Stimulated activated memory B cell treated with anti-CD40 and anti-IgM and Interleukin-4, amounts not matched to agents 10 μg/mL and 1 μg/mL and 100 μg/mL, for 72 hours (primary cell): Measurements from ENCODE around the gene CPT1A.

ENCODE experiments used
- ATAC-seq: fragments of 150-1000 bp; cut with Tn5 transposase; 2 replicates; pipeline ENCODE4 v1.10.0; 2021
- H3K27ac Mint-ChIP-seq: one replicate; pipeline ENCODE4 v1.8.0; 2022; ENCODE audit warnings: mild to moderate bottlenecking, mixed read lengths
- H3K27me3 Mint-ChIP-seq: one replicate; pipeline ENCODE4 v1.8.0; 2022; ENCODE audit warnings: mixed read lengths
- H3K36me3 Mint-ChIP-seq: one replicate; pipeline ENCODE4 v1.8.0; 2022; ENCODE audit warnings: mixed read lengths
- H3K4me1 Mint-ChIP-seq: one replicate; pipeline ENCODE4 v1.8.0; 2022; ENCODE audit warnings: mixed read lengths
- H3K4me3 Mint-ChIP-seq: one replicate; pipeline ENCODE4 v1.8.0; 2022; ENCODE audit warnings: mild to moderate bottlenecking, moderate library complexity, mixed read lengths
- H3K9me3 Mint-ChIP-seq: one replicate; pipeline ENCODE4 v1.8.0; 2022; ENCODE audit warnings: mixed read lengths

Gene CPT1A

DNA sequence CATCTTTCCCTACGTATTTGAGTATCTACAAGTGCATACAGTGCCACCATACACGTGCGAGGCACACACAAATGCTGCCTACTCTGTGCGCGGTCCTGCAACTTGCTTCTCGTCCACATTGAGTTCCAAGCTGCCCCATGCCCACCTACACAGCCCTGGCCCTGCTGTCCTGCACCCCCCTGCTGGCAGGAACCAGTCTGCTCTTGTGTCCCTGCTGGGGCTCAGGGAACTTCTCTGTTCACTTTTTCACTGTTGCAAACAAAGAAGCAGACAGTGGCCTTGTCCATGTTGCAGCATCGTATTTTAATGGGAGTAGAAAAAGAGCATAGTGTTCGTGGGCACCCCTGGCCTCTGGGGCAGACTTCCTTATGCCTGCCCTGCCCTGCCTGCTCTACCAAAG lies 14.0 kb downstream of the CPT1A start:
- Mint-ChIP-seq H3K9me3 (no peaks in the 10 kb centered on the region), H3K27ac (peak overlapping the region; percentile 83), H3K4me3 (no peak overlapping the region), H3K27me3 (no peaks in the 10 kb centered on the region), H3K4me1 (peaks cover 47% of the 10 kb centered on the region), H3K36me3 (peaks cover 18% of the 10 kb centered on the region)
- no peak for ATAC-seq

DNA sequence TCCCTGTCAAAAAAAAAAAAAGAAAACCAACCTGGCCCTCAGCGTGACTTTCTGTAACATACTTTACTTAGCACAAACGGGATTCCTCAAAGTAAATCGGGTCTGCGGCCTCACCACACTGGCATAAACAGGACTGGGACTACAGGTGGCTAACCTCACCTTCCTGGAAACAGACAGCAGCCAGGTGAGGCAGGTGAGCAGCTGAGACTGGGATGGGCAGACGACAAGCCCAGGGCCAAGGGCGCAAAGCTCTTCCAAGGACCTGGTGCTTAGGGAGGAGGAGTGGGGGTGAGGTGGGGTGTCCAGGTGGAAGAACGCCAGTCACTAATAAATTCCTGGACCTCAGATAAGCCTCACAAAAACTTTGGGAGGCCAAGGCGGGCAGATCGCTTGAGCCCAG lies 15.0 kb downstream of the CPT1A start:
- Mint-ChIP-seq H3K36me3 (peaks cover 18% of the 10 kb centered on the region), H3K4me1 (peaks cover 47% of the 10 kb centered on the region), H3K27ac (no peak overlapping the region), H3K4me3 (no peak overlapping the region), H3K27me3 (no peaks in the 10 kb centered on the region), H3K9me3 (no peaks in the 10 kb centered on the region)
- no peak for ATAC-seq

DNA sequence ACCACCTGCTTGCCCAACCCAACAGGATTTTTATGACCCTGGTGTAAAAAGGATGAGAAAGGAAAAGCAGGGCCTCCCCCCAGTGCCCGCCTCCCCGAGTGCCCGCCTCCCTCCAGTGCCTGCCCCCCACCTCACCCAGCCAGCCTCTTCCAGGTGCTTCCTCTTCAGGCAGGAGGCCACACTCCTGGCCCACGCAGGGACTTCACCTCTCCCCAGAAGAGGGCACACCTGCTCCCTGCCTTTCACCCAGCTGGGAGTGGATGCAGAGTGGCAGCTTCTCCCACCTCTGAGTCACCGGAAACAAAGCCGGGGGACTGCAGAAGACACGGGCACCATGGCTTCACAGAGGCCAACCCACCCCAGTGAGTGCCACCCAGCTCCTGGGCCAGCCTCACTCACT lies 16.1 kb downstream of the CPT1A start:
- Mint-ChIP-seq H3K4me3 (no peak overlapping the region), H3K9me3 (no peaks in the 10 kb centered on the region), H3K27me3 (no peaks in the 10 kb centered on the region), H3K4me1 (peaks cover 43% of the 10 kb centered on the region), H3K36me3 (peaks cover 12% of the 10 kb centered on the region), H3K27ac (peak overlapping the region; percentile 31)
- ATAC-seq = peak; percentile 69

DNA sequence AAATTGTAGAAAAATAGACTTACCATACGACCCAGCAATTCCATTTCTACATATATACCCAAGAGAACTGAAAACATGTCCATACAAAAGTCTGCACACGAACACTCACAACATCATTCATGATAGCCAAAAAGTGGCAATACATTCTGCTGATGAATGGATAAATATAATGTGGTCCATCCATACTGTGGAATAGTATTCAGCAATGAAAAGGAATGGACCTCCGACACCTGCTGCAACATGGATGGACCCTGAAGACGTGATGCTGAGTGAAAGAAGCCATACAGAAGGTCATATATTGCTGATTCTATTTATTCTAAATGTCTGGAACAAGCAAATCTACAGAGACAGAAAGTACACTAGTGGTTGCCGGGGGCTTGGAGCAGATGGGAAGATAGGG lies 19.2 kb downstream of the CPT1A start:
- no peaks in the 10 kb centered on the region for H3K9me3 Mint-ChIP-seq
- no peak for ATAC-seq
- no peak overlapping the region for H3K4me3 Mint-ChIP-seq
- no peaks in the 10 kb centered on the region for H3K27me3 Mint-ChIP-seq
- H3K36me3 Mint-ChIP-seq = peaks cover 9% of the 10 kb centered on the region
- peaks cover 38% of the 10 kb centered on the region for H3K4me1 Mint-ChIP-seq
- no peak overlapping the region for H3K27ac Mint-ChIP-seq

DNA sequence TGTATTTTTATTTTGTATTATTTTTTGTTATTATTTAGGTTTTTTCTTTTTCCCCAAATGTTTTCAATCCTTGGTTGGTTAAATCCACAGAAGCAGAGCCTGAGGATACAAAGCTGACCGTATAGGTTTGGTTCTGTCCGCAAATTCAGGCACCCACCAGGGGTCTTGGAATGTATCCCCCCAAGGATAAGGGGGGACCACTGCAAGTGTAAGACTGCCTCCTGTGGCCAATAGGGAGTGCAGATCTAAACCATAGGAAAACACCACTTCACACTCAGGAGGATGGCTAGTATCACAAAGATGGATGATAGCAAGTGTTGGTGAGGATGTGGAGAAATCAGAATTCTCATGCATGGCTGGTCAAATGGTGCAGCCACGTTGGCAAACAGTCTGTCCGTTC lies 20.0 kb downstream of the CPT1A start:
- no peak overlapping the region for H3K4me3 Mint-ChIP-seq
- H3K36me3 Mint-ChIP-seq = peaks cover 16% of the 10 kb centered on the region
- no peaks in the 10 kb centered on the region for H3K9me3 Mint-ChIP-seq
- no peaks in the 10 kb centered on the region for H3K27me3 Mint-ChIP-seq
- peaks cover 45% of the 10 kb centered on the region for H3K4me1 Mint-ChIP-seq
- ATAC-seq = no peak
- no peak overlapping the region for H3K27ac Mint-ChIP-seq

DNA sequence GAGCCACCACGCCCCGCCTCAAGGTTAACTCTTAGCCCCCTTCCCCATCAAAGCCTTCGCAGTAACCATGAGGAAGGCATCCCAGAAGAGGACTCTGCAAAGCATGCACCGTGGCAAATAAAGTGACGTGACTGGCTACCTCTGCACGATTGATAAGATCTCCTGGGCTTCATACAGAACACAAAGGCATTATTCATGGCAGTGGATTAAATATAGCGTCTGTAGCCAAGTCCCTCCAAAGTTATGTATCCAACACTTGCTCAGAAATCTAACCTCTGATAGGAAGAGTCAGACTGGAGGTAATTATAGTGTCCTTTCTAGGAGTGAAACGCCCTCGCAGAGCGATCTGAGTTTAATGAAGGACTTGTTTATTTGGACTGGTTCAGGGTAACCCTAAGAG lies 22.4 kb downstream of the CPT1A start:
- Mint-ChIP-seq H3K27ac (no peak overlapping the region), H3K4me1 (peaks cover 40% of the 10 kb centered on the region), H3K27me3 (no peaks in the 10 kb centered on the region), H3K4me3 (no peak overlapping the region), H3K36me3 (peaks cover 21% of the 10 kb centered on the region), H3K9me3 (no peaks in the 10 kb centered on the region)
- ATAC-seq = no peak

DNA sequence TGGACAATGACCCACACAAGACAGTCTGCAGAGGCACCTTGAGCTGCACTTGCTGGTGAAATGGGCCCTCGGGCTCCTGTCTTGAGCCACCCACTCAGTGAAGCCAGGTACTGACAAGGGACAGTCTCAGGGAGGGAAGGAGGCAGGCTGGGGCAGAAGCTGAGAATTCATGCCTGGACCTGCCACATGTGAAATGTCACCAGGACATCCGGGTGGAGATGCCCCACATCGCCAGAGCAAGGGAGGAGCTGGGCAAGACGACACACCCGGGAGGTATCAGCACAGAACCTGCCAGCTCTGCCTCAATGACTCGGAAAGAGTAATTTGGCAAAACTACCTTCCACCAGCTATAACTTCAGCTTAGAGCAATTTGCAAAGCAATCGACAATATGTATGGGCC lies 23.5 kb downstream of the CPT1A start:
- no peak overlapping the region for H3K4me3 Mint-ChIP-seq
- H3K9me3 Mint-ChIP-seq = no peaks in the 10 kb centered on the region
- ATAC-seq = no peak
- peaks cover 21% of the 10 kb centered on the region for H3K36me3 Mint-ChIP-seq
- H3K4me1 Mint-ChIP-seq = peaks cover 40% of the 10 kb centered on the region
- H3K27me3 Mint-ChIP-seq = no peaks in the 10 kb centered on the region
- peak overlapping the region; percentile 56 for H3K27ac Mint-ChIP-seq

DNA sequence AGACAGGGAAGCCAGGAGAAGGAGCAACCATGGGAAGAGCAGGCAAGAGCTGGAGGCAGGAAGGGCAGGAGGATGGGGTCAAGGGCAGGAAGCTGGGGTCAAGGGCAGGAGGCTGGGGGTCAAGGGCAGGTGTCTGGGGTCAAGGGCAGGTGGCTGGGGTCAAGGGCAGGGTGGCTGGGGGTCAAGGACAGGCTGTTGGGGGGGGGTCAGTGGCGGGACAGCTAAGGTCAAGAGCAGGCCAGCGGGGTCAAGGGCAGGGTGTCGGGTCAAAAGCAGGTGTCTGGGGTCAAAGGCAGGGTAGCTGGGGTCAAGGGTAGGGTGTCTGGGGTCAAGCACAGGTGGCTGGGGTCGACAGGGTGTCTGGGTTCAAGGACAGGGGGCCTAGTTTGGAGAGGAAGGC lies 24.2 kb downstream of the CPT1A start:
- Mint-ChIP-seq H3K9me3 (no peaks in the 10 kb centered on the region), H3K27ac (peak overlapping the region; percentile 56), H3K36me3 (peaks cover 27% of the 10 kb centered on the region), H3K27me3 (no peaks in the 10 kb centered on the region), H3K4me3 (no peak overlapping the region), H3K4me1 (peaks cover 40% of the 10 kb centered on the region)
- ATAC-seq = no peak

DNA sequence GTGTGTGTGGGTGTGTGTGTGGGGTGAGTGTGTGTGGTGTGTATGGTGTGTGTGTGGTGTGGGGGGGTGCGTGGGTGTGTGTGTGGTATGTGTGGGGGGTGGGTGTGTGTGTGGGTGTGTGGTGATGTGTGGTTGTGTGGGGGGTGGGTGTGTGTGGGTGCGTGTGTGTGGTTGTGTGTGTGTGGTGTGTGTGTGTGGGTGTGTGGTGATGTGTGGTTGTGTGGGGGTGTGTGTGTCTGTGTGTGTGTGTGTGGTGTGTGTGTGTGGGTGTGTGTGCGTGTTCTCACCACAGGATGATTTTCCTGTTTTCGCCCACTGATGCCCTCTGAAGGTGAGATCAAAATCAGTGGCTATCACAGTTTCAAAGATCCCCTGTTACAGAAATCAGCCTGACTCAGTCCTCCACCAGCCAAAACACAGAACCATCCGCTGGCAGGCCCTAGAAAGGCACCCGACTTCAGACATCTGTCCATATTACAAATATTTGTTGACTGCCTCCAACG lies 24.7 kb downstream of the CPT1A start:
- H3K36me3 Mint-ChIP-seq = peaks cover 32% of the 10 kb centered on the region
- H3K4me3 Mint-ChIP-seq = no peak overlapping the region
- H3K4me1 Mint-ChIP-seq = peaks cover 40% of the 10 kb centered on the region
- no peaks in the 10 kb centered on the region for H3K27me3 Mint-ChIP-seq
- H3K27ac Mint-ChIP-seq = peak overlapping the region; percentile 56
- no peak for ATAC-seq
- no peaks in the 10 kb centered on the region for H3K9me3 Mint-ChIP-seq

DNA sequence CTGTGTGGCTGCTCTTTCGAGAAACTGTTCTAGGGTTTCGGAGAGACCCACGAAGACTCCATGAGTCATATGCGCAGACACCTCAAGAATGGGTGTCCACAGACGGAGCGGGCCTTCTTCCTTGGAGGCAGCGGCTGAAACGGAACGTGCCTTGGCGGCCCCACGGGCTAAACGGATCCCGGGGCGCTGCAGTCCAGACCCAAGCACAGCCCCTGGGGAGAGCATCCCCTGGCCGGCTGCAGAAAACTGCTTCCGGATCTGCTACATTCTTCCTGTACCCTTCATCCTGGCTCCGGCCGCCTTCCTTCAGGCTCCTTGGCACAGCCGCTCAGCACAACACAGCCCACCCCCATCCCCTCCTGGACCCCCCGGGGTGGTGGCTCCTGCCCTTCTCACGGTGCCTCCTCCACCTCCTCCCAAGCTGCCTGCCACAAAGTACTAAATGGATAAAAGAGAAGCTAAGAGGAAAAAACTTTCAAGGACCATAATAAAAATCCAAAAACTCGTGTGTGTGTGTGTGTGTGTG lies 25.4 kb downstream of the CPT1A start:
- Mint-ChIP-seq H3K4me1 (peaks cover 40% of the 10 kb centered on the region), H3K4me3 (no peak overlapping the region), H3K27ac (peak overlapping the region; percentile 56)

DNA sequence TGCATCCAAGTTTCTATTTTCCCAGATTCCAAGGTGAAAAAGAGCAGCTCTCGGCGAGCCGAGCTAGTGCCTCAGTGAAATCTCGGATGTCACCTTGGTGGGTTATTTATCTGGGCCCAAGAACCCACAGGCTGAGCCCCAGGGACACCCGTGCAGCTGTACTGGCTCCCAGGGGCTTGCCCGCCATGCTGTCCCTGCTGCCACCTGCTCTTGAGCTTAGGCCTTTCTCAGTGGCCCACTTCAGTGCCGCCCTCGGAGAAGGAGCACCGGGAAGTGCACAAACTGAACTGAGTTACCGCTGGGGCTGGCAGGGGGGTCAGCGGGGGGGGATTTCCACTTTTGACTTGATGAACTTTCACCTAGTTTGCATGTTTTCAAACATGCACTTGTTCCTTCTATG lies 27.9 kb downstream of the CPT1A start:
- no peaks in the 10 kb centered on the region for H3K9me3 Mint-ChIP-seq
- no peaks in the 10 kb centered on the region for H3K27me3 Mint-ChIP-seq
- ATAC-seq = peak; percentile 90
- peak overlapping the region; percentile 46 for H3K27ac Mint-ChIP-seq
- H3K36me3 Mint-ChIP-seq = peaks cover 37% of the 10 kb centered on the region
- H3K4me3 Mint-ChIP-seq = no peak overlapping the region
- H3K4me1 Mint-ChIP-seq = peaks cover 29% of the 10 kb centered on the region

More for the DNA sequence above, 25.4 kb downstream of the CPT1A start:
- no peak for ATAC-seq
- no peaks in the 10 kb centered on the region for H3K9me3 Mint-ChIP-seq
- peaks cover 37% of the 10 kb centered on the region for H3K36me3 Mint-ChIP-seq
- no peaks in the 10 kb centered on the region for H3K27me3 Mint-ChIP-seq

DNA sequence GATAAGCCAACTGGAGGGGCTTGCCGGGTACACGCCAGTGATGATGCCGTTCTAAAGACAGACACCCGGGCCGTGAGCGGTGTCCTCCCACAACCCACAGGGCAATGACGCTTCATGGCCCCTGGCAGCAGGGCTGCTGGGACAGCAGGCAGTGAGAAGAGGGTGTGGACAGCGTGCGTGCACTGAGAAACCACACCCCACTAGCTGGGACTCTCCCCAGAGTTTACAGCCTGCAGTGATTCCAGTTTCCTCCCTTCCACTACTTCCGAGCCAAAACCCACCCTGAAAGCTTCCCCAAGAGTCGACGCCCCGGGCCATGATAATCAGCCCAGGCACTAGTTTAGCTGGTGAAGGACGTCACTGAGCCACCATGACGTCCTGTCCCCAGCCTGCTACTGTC lies 29.2 kb downstream of the CPT1A start:
- ATAC-seq = no peak
- Mint-ChIP-seq H3K4me1 (peaks cover 19% of the 10 kb centered on the region), H3K36me3 (peaks cover 29% of the 10 kb centered on the region)

DNA sequence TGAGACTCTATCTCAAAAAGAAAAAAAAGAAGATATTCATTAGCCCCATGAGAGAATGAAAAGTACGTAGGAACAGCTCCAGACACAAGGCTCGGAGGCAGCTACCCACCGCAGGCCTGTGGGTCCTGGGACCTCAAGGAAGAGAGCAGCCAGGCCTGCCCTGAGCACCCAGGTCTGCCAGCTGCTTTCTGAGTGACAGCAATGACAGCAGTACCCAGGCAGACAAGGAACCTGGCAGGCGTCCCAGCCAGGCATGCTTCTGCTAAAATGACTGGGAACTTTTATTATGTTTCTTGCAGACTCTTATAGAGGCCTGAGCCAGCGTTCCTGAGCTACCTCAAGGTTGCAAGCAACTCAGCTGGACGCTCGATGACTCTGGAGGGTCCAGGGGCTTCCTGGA lies 31.6 kb downstream of the CPT1A start:
- Mint-ChIP-seq H3K4me1 (peaks cover 5% of the 10 kb centered on the region), H3K27me3 (no peaks in the 10 kb centered on the region), H3K9me3 (no peaks in the 10 kb centered on the region), H3K4me3 (no peak overlapping the region), H3K27ac (no peak overlapping the region), H3K36me3 (peaks cover 22% of the 10 kb centered on the region)
- ATAC-seq = no peak

More for the DNA sequence above, 29.2 kb downstream of the CPT1A start:
- Mint-ChIP-seq H3K27me3 (no peaks in the 10 kb centered on the region), H3K4me3 (no peak overlapping the region), H3K27ac (no peak overlapping the region), H3K9me3 (no peaks in the 10 kb centered on the region)

DNA sequence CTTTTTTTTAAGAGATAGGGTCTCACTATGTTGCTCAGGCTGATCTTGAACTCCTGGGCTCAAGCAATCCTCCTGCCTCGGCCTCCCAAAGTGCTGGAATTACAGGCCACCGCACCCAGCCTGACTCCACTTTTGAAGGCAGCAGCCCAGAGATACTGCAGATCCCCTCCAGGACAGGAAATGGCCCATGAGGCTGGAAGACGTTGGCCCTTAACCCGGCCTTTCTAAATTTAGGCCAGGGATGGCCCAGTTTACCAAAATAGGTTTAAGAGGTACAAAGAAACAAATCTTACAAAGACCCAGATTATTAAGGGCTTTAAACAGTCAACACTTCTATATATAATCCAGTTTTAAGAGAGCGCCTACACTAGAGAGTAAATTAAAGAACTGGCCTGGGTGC lies 32.2 kb downstream of the CPT1A start:
- Mint-ChIP-seq H3K27me3 (no peaks in the 10 kb centered on the region), H3K27ac (no peak overlapping the region), H3K4me1 (peaks cover under 1% of the 10 kb centered on the region), H3K4me3 (no peak overlapping the region), H3K9me3 (no peaks in the 10 kb centered on the region), H3K36me3 (peaks cover 23% of the 10 kb centered on the region)
- no peak for ATAC-seq

DNA sequence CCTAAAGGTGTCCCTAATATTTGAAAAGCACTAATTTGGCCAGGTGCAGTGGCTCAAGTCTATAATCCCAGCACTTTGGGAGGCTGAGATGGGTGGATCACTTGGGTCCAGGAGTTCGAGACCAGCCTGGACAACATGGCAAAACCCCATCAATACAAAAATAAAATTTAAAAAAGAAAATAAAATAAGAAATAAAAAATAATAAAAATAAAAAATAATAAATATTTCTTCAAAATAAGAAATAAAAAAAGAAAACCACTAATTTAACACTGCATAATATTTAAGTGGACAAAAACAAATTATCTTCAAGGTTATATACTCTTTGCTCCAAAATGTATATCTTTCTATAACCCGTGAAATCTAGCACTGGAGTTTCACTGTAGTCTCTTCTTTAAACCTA lies 32.9 kb downstream of the CPT1A start:
- H3K4me3 Mint-ChIP-seq = no peak overlapping the region
- ATAC-seq = no peak
- no peaks in the 10 kb centered on the region for H3K4me1 Mint-ChIP-seq
- H3K27ac Mint-ChIP-seq = no peak overlapping the region
- H3K36me3 Mint-ChIP-seq = peaks cover 30% of the 10 kb centered on the region
- H3K9me3 Mint-ChIP-seq = no peaks in the 10 kb centered on the region
- no peaks in the 10 kb centered on the region for H3K27me3 Mint-ChIP-seq

DNA sequence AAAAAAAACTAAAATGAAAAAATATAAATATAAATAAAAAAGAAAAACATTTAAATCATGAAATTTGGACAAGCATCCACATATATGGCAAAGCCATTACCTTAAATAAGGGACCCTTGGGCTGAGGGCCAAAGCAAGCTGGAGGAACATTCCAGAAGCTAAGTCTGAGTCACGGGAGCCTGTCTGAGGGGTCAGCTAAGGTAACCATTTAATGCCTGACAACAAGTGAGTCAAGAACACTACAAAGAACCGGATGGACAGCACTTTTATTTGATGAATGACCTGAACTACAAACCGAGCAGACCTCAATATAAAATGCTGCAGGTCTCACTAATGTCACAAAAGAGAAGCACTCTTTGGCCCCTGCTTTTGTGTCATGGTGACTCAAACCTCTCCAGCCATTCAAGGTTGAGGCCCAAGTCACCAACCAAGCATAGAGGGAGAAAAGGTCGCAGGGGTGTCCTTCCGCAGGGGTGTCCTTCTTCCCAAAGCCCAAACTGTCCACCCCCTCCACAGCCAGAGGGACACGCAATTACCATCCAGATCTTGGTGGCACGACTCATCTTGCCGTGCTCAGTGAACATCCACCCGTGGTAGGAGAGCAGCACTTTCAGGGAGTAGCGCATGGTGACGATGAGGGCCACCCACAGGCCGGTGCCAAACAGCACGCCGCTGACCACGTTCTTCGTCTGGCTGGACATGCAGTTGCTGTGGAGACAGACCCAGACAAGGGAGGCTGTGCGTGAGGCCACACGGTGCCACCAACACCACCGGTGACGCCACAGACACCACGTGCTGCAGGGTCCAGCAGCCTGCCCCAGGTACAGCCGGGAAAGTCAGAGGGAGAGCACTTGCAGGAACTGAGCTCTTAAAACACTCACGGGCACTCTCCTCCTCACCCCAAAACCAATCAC lies 34.5 kb downstream of the CPT1A start:
- ATAC-seq = no peak
- Mint-ChIP-seq H3K27me3 (no peaks in the 10 kb centered on the region), H3K4me1 (no peaks in the 10 kb centered on the region), H3K27ac (no peak overlapping the region), H3K36me3 (peaks cover 29% of the 10 kb centered on the region), H3K9me3 (no peaks in the 10 kb centered on the region), H3K4me3 (no peak overlapping the region)
